Right forelimb (tissue), 1 donor: ENCODE data around the gene SSX3.
"Not testable (repeated sequence)": the region's sequence is repeated elsewhere in the genome, so short reads cannot be mapped to it uniquely, and the experiment has no call there.

ENCODE experiments used
- DNase-seq: peaks from one replicate; pipeline ENCODE4 v3.0.0-alpha.2; 2018

The SSX3 gene

GRCh38 chrX:48356315-48357094, at the start of gene SSX3:
Gene SSX3, minus strand, starts transcription at chrX:48356703. Its CDS starts 1,454 bp downstream, at chrX:48355249.
- not testable (repeated sequence) for DNase-seq

GRCh38 chrX:48397825-48398224, 41.3 kb upstream of the SSX3 start:
- not testable (repeated sequence) for DNase-seq

DNA sequence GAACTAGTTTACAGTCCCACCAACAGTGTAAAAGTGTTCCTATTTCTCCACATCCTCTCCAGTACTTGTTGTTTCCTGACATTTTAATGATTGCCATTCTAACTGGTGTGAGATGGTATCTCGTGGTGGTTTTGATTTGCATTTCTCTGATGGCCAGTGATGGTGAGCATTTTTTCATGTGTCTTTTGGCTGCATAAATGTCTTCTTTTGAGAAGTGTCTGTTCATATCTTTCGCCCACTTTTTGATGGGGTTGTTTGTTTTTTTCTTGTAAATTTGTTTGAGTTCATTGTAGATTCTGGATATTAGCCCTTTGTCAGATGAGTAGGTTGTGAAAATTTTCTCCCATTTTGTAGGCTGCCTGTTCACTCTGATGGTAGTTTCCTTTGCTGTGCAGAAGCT, 40.4 kb upstream of the SSX3 start:
- not testable (repeated sequence) for DNase-seq

DNA sequence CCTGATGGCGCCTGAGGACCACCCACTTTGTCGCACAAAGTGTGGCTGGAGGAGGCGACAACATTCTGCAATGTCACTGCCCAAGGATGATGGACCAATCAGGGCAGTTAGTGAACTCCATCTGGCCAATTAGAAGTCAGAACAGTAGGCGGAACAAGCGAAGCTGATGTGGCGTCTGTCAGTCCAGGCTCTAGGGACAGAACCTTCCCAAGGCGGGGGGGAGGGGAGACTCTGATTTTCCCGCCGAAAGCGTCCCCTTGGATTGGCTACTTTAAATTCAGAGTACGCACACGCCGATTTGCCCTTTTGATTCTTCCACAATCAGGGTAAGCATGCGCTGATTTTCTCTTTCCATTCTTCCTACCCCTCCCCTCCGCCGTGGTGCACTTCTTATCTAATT, 26.7 kb upstream of the SSX3 start, which contains the start of gene SSX4:
SSX4 (plus strand) TSS at position 301 of the 400 bp plus-strand sequence. CDS start 515 bp downstream, outside the sequence.
- not testable (repeated sequence) for DNase-seq

DNA sequence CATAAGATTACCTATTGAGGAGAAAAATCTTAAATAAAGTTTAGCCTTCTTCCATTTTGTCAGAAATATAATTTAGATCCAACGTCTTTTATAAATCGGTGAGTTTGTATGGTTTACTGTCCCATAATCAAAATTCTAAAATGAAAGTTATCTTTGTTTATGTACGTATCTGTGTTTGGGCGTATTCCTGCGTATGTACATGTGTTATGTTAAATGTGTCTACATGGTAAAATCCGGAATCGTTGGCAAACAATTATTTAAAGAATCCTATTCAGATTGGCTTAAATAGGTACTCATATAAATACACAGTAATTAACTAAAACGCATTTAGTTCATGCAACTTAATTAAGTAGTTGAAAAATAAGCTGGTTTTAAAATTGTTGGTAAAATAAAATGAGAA, 13.9 kb upstream of the SSX3 start:
- not testable (repeated sequence) for DNase-seq

GRCh38 chrX:48367717-48368408, 11.4 kb upstream of the SSX3 start:
- DNase-seq, result not testable (repeated sequence)

DNA sequence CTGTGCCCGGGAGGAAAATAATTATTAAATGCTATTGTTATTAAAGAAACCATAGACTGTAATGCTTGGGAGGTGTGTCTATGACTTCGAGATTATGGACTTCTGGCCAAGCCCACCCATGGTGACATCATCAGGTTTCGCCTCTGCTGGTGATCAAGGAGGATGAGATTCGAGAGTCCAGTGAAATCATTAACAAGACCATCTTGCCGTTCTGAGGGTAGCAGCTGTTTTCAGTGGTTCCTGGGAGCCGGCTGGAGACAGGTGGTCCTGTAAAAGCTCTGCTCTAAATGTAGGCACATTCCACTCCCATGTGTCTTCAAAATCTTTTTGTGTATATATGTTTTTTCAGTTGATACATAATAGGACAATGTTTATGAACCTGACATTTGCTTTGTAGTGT, 2.8 kb upstream of the SSX3 start:
- not testable (repeated sequence) for DNase-seq

DNA sequence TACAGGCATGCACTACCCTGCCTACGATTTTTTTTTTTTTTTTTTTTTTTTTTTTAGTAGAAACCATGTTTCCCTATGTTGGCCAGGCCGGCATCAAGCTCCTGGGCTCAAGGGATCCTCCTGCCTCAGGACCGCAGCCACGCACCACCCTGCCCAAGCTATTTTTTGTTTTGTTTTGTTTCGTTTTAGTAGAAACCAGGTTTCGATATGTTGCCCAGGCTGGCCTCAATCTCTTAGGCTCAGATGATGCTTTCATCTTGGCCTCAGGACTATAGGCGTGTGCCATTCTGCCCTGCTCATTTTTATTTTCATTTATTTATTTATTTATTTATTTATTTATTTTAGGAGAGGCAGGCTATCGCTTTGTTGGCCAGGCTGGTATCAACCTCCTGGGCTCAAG, 1.2 kb upstream of the SSX3 start:
- no peak for DNase-seq

DNA sequence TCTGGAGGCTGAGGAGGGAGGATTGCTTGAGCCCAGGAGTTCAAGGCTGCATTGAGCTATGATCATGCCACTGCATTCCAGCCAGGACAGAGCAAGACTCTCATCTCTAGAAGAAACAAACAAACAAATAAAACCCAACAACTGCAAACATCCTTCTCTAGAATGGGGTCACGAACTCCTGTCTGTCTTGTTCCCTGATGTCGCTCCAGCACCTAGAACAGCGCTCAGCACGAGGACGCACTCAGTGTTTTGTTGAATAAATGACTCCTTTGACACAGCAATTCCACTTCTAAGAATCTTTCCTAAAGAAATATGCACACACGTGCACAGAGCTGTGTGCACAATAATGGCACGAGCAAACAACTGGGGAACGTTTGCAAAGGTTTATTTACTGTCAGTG, 10.4 kb downstream of the SSX3 start:
- not testable (repeated sequence) for DNase-seq

- not testable (repeated sequence) for DNase-seq
Measured at GRCh38 chrX:48313996-48314395, 42.5 kb downstream of the SSX3 start.

DNA sequence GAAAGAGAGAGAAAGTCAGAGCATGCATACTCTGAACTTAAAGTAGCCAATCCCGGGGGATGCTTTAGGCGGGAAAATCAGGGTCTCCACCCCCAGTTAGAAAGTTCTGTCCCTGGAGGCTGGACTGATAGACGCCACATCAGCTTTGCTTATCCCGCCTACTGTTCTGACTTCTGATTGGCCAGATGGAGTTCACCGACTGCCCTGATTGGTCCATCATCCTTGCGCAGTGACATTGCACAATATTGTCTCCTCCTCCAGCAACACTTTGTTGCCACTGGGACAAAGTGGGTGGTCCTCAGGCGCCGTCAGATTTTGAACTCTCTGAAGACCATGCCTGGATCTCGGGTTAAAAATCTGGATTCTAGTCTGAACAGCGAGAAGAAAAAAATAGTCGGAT, 50.3 kb downstream of the SSX3 start:
- DNase-seq, result no peak
